Activated CD8-positive, alpha-beta memory T cell treated with anti-CD3 and anti-CD28 coated beads for 24 hours (primary cell): Measurements from ENCODE around the gene AK1.
"Not testable (repeated sequence)": the region's sequence is repeated elsewhere in the genome, so short reads cannot be mapped to it uniquely, and the experiment has no call there.

Experiments used
- DNase-seq: peaks from one replicate; pipeline ENCODE4 v3.0.0-alpha.2; 2020

AK1 gene

DNA sequence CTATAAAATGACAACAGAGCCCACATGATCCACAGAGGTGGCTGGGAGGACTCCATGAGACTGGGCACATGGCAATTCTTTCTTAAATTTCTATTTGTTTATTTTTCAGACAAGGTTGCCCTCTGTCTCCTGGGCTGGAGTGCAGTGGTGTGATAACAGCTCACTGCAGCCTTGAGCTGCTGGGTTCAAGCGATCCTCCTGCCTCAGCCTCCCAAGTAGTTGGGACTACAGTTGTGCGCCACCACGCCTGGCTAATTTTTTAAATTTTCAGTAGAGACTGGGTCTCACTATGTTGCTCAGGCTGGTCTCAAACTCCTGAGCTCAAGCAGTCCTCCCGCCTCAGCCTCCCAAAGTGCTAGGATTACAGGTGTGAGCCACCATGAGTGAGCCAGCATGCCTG lies 31.9 kb downstream of the AK1 start:
- DNase-seq, result not testable (repeated sequence)

DNA sequence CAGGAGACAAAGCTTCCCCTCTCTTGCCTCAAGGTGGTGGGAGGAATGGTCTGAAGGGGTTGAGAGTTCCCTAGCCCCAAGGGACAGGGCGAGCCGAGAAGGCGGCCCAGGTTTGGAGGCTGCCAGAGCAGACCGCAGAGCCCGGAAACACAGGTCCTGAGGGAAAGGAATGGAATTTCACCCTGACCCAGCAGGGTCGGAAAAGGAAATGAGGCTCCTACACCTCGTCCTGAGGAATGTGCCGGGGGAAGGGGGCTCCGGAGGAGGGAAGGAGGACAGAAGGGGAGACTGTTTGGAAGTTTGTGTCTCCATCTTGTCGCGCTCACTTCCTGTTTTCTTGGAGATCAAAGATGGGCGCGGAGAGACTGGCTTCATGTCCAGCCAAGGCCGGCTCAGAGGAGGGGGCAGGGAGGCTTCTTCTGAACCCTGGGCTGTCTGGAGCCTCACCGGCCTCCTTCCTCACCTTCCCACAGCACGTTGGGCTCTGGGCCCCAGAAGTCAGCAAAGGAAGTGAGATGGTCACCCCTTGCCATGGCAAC lies 32.6 kb downstream of the AK1 start:
- no peak for DNase-seq

DNA sequence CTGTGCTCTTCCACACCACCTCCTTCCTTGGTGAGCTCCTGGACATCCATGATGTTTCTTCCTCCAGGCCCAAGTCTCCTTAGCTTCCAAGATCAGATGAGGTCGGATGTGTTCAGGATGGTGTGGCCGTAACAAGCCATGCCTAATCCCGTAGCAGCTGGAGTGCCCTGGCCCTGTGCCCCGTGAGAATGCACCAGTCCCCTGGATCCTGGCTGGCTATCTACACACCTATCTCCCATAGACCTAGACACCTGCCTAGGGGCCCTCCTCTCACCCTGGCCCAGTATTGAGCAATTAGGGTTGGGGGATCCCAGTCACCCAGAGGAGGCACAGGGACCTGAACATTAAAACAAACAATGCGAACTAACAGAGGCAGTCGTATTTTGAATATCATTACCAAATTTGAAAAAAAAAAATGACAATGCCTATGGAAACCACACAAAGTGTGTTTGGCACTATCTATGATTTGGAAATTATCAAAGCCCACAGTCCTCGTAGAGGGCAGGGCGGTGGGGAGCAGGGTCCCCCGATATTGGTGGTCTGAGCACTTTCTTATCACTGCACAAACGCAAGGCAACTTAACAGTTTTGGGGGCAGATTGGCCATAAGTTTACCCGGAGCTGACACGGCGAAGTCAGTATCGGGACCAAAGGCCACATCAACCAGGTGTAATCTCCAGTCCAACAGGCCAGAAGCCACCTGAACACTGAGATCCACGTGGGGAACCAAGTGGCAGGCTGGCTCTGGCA lies 36.2 kb downstream of the AK1 start:
- DNase-seq, result no peak

- DNase-seq, result no peak
These were observed 38.9 kb downstream of the AK1 start for GRCh38 chr9:127838375-127839078.

GRCh38 chr9:127837346-127837745 lies 40.1 kb downstream of the AK1 start:
- no peak for DNase-seq

DNA sequence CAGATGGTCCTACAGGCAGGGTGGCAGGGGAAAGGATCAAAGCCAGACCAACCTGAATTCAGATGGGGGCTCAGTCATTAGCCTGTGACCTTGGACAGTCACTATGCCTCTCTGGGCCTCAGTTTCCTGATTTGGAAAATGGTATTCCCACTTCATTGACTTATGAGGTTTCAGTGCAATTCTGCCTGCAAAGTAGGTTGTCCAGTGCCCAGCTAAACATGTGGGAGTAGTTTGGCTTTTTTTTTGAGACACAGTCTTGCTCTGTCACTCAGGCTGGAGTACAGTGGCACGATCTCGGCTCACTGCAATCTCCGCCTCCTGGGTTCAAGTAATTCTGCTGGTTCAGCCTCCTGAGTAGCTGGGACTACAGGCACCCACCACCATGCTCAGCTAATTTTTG lies 40.9 kb downstream of the AK1 start:
- not testable (repeated sequence) for DNase-seq

DNA sequence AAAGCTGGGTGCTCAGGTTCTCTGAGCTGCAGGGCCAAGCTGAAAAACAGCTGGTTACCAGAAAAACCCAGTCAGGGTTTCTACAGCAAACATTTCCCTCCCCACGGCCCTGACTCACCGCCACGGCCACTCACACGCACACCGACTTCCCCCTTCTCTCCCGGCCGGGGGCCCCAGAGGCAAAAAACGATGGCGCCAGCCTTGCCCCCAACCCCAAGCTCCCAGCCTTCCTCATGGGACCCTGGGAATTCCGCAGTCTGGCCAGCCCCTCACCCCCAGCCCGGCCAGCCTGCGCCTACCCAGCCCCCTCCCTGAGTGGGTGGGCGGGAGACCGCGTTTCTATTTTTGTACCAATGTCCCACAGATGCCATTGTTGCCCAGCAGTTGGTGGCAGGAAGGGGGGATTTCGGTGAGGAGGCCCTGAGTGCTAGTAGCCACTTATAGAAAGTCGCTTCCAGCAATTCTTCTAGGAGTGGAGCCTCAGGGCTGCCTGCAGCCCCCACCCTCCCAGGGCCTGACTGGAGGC lies 41.4 kb downstream of the AK1 start:
- DNase-seq, result no peak

DNA sequence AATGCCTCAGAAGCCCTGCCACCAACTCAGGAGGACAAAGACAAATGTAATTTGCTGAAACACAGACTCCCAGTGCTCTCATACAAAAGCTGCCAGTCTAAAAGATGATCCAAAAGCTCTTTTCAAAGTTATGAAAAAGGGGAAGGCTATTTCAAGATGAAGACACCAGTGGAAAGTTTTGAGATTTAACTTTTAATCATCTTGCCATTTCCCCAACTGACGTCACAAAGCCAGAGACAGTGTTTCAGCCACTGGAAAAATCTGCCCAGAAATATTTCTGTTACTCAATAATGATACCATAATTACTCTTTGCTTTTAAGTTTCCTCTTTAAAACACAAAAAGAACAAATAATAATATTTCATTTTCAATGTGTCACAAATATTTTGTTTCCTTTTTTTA lies 43.9 kb downstream of the AK1 start:
- DNase-seq, result no peak

DNA sequence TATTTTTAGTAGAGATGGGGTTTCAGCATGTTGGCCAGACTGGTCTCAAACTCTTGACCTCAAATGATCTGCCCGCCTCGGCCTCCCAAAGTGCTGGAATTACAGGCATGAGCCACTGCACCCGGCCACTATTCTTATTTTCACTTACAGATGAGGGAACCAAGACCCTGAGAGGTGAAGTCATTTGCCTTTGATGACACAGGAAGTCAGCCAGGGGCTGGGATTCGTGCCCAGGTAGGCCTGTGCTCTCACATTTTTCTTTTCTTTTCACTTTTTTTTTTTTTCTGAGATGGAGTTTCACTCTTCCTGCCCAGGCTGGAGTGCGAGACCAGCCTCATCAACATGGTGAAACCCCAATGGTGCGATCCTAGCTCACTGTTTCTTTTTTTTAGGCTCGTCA lies 45.2 kb downstream of the AK1 start:
- no peak for DNase-seq

- DNase-seq, result no peak
These were observed 48.1 kb downstream of the AK1 start for GRCh38 chr9:127829205-127829906.

DNA sequence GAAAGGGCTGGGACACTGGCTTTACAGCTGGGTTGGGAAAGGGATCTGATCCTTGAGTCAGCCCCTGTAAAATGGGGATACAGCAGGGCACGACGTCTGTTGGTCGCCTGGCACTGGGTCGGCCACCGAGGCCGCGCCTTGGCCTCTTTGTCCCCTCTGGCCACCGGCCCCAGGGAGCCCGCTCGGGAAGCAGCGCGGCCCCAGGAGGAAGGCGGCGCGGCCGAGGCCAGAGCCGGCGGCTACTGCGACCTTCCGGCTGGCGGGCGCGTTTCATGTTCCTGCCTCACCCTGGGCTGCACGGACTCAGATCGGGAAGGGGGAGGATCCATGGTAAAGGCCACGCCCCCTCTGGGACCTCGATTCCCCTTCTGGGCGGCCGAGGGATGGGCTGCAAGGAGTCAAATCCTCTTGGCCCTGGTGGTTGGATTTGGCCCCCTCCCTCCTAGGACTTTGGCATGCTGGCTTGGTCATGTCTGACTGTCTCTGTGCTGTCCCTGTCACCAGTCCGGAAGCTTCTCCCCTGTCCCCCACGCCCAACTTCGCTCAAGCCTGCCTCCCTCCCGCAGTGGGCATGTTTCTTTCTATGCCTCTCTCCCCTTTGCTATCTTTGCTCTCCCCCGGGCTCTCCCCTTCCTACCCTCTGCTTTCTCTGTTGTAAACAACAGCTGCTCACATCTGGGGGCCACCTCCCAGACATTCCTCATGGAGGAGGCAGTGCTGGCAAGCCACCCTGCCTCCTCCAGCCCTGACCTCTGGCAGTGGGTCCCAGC lies 49.0 kb downstream of the AK1 start:
- DNase-seq, result no peak

- no peak for DNase-seq
These were observed 51.1 kb downstream of the AK1 start for GRCh38 chr9:127826253-127826913.

- no peak for DNase-seq
These were observed 52.0 kb downstream of the AK1 start for GRCh38 chr9:127825319-127826051.

DNA sequence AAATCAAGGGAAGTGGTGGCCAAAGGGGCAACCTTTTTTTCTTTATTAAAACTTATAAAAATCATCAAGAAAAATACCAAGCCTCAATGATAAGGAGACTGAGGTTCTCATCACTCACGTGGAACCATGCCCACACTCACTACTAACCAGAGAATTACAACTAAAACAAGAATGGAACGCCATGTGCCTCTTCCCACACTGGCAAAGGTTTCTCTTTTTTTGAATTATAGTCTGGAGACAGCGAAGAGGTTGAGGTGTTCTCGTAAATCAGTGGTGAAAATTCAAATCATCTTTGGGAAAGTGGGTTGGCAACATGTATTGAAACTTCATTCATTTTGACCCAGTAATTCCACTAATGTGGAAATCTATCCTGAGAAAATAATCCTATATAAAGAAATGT lies 55.4 kb downstream of the AK1 start:
- DNase-seq, result no peak

DNA sequence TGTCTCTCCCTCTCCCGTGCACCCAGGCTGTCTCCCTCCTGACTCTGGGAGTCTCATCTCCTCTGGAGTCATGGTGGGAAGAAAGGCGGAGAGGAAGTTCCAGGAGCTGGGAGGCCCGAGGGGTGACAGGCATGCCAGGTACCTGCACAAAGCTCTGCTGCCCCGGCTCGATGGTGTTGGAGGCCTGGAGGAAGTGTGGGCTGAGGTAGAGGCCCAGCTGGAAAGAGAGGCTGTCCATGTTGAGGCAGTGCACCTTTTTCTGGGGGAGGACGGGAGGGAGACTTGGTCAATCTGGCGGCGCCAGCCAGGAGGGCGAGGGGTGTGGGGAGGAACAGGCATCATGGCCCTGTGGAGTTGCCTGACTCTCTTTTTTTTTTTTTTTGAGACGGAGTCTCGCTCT lies 58.9 kb downstream of the AK1 start:
- DNase-seq, result no peak

GRCh38 chr9:127817881-127818434 lies 59.5 kb downstream of the AK1 start:
- DNase-seq, result no peak

GRCh38 chr9:127816728-127817127 lies 60.7 kb downstream of the AK1 start:
- DNase-seq, result no peak
